Mammary epithelial cell (primary cell): Measurements from ENCODE around the gene PCSK7.

ENCODE experiments used
- CTCF ChIP-seq, 2 donors: IDR thresholded peaks in 1 of 2; conservative IDR thresholded peaks in 1 of 2; 2 replicates each; pipeline ENCODE4 v1.5.1; 2011 to 2012; ENCODE audit warnings: inconsistent platforms in 2 of 2, low read length in 2 of 2, mild to moderate bottlenecking in 2 of 2, control low read depth in 1 of 2, low read depth in 1 of 2; ENCODE audit not compliant: insufficient read depth in 1 of 2; ENCODE audit errors: extremely low read depth in 1 of 2
- EZH2 ChIP-seq: IDR thresholded peaks from 2 replicates; pipeline ENCODE4 v1.6.1; 2012; ENCODE audit warnings: low read length, inconsistent platforms, borderline replicate concordance

- TF ChIP-seq CTCF (conservative IDR thresholded peaks at IDR 0.05 in 1 of 2, IDR thresholded peaks at IDR 0.05 in 1 of 2; ENCODE audit: extremely low read depth in 1 of 2, insufficient read depth in 1 of 2, low read depth in 1 of 2, low read length in 2 of 2) (no peak), EZH2 (no peak)
These were observed 11.3 kb downstream of the PCSK7 start for GRCh38 chr11:117220568-117220967.
